HG03159 (cell line): ENCODE data around the gene SHANK2.

ENCODE experiments used
- ATAC-seq: cut with Tn5 transposase; IDR thresholded peaks from one replicate; pipeline ENCODE4 v1.9.1; 2021; ENCODE audit warnings: mild to moderate bottlenecking, moderate library complexity; ENCODE audit not compliant: unreplicated experiment

The SHANK2 gene

GRCh38 chr11:71202966-71203365 is 49.4 kb downstream of the SHANK2 start:
- no peak for ATAC-seq

- ATAC-seq, result no peak
Measured at GRCh38 chr11:71202598-71202944, 49.8 kb downstream of the SHANK2 start.
